Activated CD4-positive, alpha-beta T cell treated with anti-CD3 and anti-CD28 coated beads, Interleukin-2, amount 10 ng/mL, durations not matched to agents 24 days and 14 days (primary cell): ENCODE measurements around the gene COBL. TPM values are rescaled to one million over a fixed set of nuclear protein-coding genes. Genes with fewer than 3 reads are reported as not detected.

ENCODE experiments used
- DNase-seq: peaks from one replicate; pipeline ENCODE4 v3.0.0; 2022
- H3K27ac Mint-ChIP-seq: one replicate; pipeline ENCODE4 v1.8.0; 2022; ENCODE audit warnings: mild to moderate bottlenecking, mixed read lengths
- H3K27me3 Mint-ChIP-seq: one replicate; pipeline ENCODE4 v1.8.0; 2022; ENCODE audit warnings: mixed read lengths
- H3K36me3 Mint-ChIP-seq: one replicate; pipeline ENCODE4 v1.8.0; 2022; ENCODE audit warnings: low read depth, mild to moderate bottlenecking, mixed read lengths
- H3K4me1 Mint-ChIP-seq: one replicate; pipeline ENCODE4 v1.8.0; 2021; ENCODE audit warnings: mixed read lengths
- H3K4me3 Mint-ChIP-seq: one replicate; pipeline ENCODE4 v1.8.0; 2022; ENCODE audit warnings: mild to moderate bottlenecking, moderate library complexity, mixed read lengths
- H3K9me3 Mint-ChIP-seq: one replicate; pipeline ENCODE4 v1.8.0; 2021; ENCODE audit warnings: mixed read lengths
- intact Hi-C: fragments of 100-400 bp; cut with micrococcal nuclease; formaldehyde crosslinking; loops from one replicate; pipeline ENCODE4 v1.15.1; 2023
- total RNA-seq: library from RNA; stranded (reverse); gene quantifications from 2 replicates; pipeline ENCODE4 v1.2.3, GENCODE V29; 2022

COBL gene
- total RNA-seq, 1 donor from 2014 or later: not detected

DNA sequence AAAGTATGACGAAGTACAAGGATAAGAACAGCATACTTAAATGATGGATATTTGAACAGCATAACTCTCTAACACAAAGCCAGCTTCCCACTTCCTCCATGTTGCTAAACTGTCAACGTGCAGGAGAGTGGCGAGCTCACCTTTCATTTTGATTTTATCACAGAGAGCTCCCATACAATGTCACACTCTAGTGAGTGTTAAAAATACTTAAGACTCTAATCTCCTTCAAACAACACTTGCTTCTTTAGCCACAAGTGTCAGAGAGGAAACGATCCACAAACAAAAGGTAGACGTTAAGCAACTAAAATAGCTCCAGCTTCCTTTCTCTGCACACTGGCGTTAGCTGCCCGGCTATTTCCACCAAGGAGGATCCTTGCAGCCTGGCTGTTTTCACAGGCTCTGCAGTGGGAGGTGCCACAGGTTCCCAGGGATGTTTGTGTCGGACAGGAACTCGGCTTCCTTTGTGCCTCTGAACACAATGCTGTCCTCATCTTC lies 194.6 kb downstream of the COBL start:
- Mint-ChIP-seq H3K4me3 (peak overlapping the region; percentile 54), H3K4me1 (peaks cover 27% of the 10 kb centered on the region), H3K36me3 (peaks cover 2% of the 10 kb centered on the region), H3K9me3 (peaks cover 9% of the 10 kb centered on the region), H3K27ac (peak overlapping the region; percentile 42), H3K27me3 (no peaks in the 10 kb centered on the region)
- DNase-seq: peak; percentile 64
- intact Hi-C loops: loop anchor here (2.0 to 5.0 kb wide), 4 partner anchors 45 to 925 kb away; no protein-coding TSS in a partner anchor

GRCh38 chr7:51121036-51121790 lies 195.4 kb downstream of the COBL start:
- Mint-ChIP-seq H3K4me1 (peaks cover 27% of the 10 kb centered on the region), H3K27ac (peak overlapping the region; percentile 42), H3K4me3 (peak overlapping the region; percentile 54), H3K27me3 (peaks cover under 1% of the 10 kb centered on the region), H3K9me3 (peaks cover 9% of the 10 kb centered on the region), H3K36me3 (peaks cover 2% of the 10 kb centered on the region)
- intact Hi-C loops: loop anchor here (5.0 kb wide), 3 partner anchors 44 to 674 kb away; no protein-coding TSS in a partner anchor
- DNase-seq: peak; percentile 55

DNA sequence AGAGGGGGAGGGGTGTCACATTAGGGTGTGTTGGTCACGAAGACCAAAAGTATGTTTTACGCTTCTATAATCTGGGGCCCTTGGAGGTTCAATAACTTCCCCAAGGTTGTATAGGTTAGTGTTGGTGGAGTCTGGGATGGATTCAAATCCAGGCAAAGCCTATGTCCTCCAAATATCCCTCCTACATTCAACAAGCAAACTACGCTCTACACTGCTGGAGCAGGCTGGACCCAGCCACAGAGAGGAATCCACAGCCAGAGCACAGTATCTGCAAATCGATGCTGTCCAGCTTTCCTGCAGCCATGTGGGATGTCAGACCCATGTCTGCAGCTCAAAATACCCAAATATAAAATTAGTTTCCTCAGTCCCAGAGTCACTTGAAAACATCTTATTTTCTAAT lies 198.0 kb downstream of the COBL start:
- peaks cover 9% of the 10 kb centered on the region for H3K9me3 Mint-ChIP-seq
- intact Hi-C loops: no loop called here
- peak; percentile 41 for DNase-seq
- no peak overlapping the region for H3K4me3 Mint-ChIP-seq
- H3K27ac Mint-ChIP-seq: no peak overlapping the region
- peaks cover 25% of the 10 kb centered on the region for H3K4me1 Mint-ChIP-seq
- H3K36me3 Mint-ChIP-seq: peaks cover 2% of the 10 kb centered on the region
- H3K27me3 Mint-ChIP-seq: peaks cover 5% of the 10 kb centered on the region

DNA sequence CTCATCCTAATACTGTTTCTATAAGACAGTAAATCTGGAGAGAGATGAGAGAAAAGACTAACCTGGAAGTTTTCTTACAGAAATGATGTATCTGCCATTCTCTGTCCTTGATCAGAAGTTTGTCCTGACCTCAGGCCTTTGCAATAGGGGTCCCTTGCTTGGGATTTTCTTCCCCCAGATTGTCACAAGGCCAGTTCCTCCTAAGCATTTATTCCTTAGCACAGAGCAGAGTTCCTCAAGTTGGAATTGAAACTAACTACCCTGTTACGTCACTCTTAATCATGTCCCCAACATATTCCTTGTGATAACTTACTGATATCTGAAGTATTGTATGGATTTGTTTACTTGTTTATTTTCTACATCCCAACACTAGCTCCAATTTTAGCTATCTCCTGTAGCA lies 202.1 kb downstream of the COBL start:
- no peak for DNase-seq
- intact Hi-C loops: no loop called here
- H3K4me3 Mint-ChIP-seq: no peak overlapping the region
- H3K27ac Mint-ChIP-seq: no peak overlapping the region
- peaks cover 6% of the 10 kb centered on the region for H3K27me3 Mint-ChIP-seq
- H3K4me1 Mint-ChIP-seq: no peaks in the 10 kb centered on the region
- H3K36me3 Mint-ChIP-seq: no peaks in the 10 kb centered on the region
- peaks cover 5% of the 10 kb centered on the region for H3K9me3 Mint-ChIP-seq

DNA sequence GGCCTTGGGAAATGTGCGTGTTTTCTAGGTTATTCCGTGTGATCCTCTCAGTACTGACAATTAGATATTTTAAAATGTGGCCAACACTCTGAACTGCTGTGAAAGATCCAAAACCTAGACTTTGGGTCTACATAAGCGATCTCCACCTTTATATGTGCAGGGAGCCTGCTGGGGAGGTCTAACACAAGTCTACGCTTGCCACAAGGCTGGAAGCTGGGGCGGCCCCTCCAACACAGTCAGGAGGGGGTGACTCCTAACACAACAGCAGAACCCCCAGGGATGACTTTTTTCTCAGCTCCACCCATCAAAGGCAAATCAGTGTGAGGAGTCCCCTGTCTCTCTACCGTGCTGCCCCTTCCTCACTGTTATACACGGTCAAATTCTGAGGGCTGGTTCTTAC lies 202.6 kb downstream of the COBL start:
- Mint-ChIP-seq H3K4me3 (no peak overlapping the region), H3K36me3 (no peaks in the 10 kb centered on the region), H3K27ac (no peak overlapping the region), H3K9me3 (peaks cover 5% of the 10 kb centered on the region), H3K27me3 (peaks cover 6% of the 10 kb centered on the region), H3K4me1 (no peaks in the 10 kb centered on the region)
- DNase-seq: peak; percentile 36
- intact Hi-C loops: no loop called here

DNA sequence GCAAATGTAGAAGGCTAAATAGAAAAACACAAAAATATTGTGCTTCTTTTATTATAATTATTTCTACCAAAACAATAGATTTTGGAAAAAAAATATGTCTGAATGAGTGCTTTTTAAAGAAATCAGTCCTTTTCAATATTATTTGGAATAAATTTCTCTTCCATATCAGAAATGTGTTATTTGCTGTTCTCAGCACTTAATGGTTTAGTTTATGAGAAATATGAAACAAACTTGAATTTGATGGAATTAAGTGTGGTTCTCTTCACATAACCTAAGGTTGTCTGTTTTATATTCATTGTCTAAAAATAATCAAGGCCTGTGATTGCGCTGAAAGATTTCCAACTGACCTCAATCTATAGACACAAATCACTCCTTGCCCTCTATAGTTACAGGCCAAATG lies 203.0 kb downstream of the COBL start:
- Mint-ChIP-seq H3K9me3 (peaks cover 5% of the 10 kb centered on the region), H3K36me3 (no peaks in the 10 kb centered on the region), H3K27ac (no peak overlapping the region), H3K4me1 (no peaks in the 10 kb centered on the region), H3K27me3 (peaks cover 6% of the 10 kb centered on the region), H3K4me3 (no peak overlapping the region)
- no peak for DNase-seq
- intact Hi-C loops: no loop called here

DNA sequence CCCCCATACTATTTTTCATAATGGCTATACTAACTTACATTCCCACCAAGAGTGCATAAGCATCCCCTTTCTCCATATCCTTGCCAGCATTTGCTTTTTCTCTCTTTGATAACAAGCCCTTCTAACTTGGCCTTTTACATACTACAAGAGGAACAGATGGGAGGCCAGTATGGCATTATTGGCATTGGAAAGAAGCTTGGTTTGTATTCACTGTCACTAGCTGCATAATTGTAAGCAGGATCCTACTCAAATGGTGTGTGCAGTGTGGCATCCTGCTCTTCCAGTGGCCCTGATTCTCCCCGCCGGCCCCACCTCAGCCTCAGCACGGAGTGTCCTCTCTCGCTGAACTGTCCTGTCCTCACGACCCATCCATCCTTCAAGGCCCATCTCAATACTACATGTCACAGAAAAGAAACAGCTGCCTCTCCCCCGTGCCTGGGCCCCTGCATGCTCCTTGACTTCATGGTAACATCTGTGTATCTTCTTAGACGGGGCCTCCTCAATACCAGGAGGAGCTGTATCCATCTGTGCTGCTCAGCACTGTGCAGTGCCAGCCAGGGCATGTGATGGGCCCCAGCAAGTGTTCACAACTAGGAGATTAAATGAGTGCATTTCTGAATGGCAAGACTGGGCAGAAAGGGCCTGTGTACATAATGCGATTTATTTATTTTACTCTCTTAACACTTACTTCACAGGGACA lies 205.2 kb downstream of the COBL start:
- Mint-ChIP-seq H3K27ac (no peak overlapping the region), H3K9me3 (no peaks in the 10 kb centered on the region), H3K27me3 (peaks cover 6% of the 10 kb centered on the region), H3K4me3 (no peak overlapping the region), H3K4me1 (no peaks in the 10 kb centered on the region), H3K36me3 (no peaks in the 10 kb centered on the region)
- intact Hi-C loops: no loop called here
- DNase-seq: peak; percentile 45

DNA sequence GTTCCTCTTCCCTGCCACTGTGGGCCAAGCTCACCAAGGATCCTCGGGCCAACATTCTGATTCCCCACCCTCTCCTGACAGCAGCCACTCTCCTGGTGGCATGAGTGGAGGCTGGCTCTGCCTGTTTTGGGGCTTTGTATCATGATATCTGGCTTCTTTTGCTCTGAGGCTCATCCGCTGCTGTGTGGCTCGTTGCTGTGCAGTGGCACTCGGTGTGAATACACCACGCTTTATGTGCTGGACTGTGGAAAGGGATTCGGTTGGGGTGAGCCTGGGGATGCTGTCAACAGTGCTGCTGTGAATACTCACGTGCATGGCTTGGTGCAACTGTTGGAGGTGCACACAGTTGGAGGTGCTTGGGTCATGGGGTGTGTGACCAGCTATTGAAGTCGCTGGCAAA lies 208.5 kb downstream of the COBL start:
- Mint-ChIP-seq H3K27ac (no peak overlapping the region), H3K4me3 (no peak overlapping the region), H3K36me3 (no peaks in the 10 kb centered on the region), H3K9me3 (no peaks in the 10 kb centered on the region), H3K27me3 (peaks cover 2% of the 10 kb centered on the region), H3K4me1 (no peaks in the 10 kb centered on the region)
- DNase-seq: peak; percentile 30
- intact Hi-C loops: no loop called here

GRCh38 chr7:51104278-51104677 lies 212.3 kb downstream of the COBL start:
- intact Hi-C loops: no loop called here
- Mint-ChIP-seq H3K4me3 (no peak overlapping the region), H3K27ac (no peak overlapping the region), H3K9me3 (no peaks in the 10 kb centered on the region), H3K27me3 (peaks cover 5% of the 10 kb centered on the region), H3K4me1 (no peaks in the 10 kb centered on the region), H3K36me3 (no peaks in the 10 kb centered on the region)
- DNase-seq: no peak

DNA sequence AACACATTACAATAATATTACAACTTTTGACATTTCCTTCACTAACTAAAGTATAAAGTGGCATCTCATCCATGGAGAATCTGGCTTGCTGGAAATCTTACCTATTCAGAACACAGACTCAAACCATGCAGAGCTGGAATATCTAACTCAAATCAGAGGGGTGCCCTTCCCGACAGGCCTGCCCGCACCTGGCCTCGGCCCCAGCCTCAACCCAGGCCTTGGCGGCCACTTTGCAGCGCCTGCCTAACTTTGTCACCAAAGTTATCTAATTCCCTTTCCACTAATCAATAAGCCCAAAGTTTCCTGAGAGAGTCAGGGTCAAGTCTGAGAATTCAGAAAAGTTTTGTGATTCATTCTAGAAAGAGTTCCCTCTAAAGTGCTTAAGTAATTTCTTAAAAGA lies 212.9 kb downstream of the COBL start:
- H3K4me3 Mint-ChIP-seq: no peak overlapping the region
- no peak overlapping the region for H3K27ac Mint-ChIP-seq
- H3K27me3 Mint-ChIP-seq: peaks cover 5% of the 10 kb centered on the region
- DNase-seq: peak; percentile 20
- H3K9me3 Mint-ChIP-seq: no peaks in the 10 kb centered on the region
- no peaks in the 10 kb centered on the region for H3K4me1 Mint-ChIP-seq
- intact Hi-C loops: no loop called here
- no peaks in the 10 kb centered on the region for H3K36me3 Mint-ChIP-seq

DNA sequence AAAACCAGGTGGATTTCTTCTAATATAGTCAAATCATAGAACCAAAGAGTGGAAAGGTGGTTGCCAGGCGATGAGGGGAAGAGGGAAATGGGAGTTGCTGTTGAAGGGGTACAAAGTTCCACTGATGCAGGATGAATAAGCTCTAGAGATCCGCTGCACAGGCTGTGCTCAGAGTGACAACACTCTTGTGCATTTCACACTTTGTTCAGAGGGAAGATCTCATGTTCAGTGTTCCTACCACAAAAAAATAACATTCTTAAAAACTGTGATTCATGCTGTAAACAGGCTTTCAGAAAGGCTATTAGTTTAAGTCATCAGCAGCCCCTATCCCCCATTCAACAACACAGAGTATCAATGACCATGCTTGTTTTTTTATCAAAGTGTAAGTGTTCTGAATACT lies 213.8 kb downstream of the COBL start:
- Mint-ChIP-seq H3K27me3 (peaks cover 5% of the 10 kb centered on the region), H3K4me1 (no peaks in the 10 kb centered on the region), H3K9me3 (no peaks in the 10 kb centered on the region), H3K36me3 (no peaks in the 10 kb centered on the region), H3K4me3 (no peak overlapping the region), H3K27ac (no peak overlapping the region)
- peak; percentile 24 for DNase-seq
- intact Hi-C loops: no loop called here

GRCh38 chr7:51101111-51101757 lies 215.4 kb downstream of the COBL start:
- H3K27ac Mint-ChIP-seq: no peak overlapping the region
- H3K27me3 Mint-ChIP-seq: peaks cover 5% of the 10 kb centered on the region
- no peak overlapping the region for H3K4me3 Mint-ChIP-seq
- H3K4me1 Mint-ChIP-seq: no peaks in the 10 kb centered on the region
- DNase-seq: no peak
- intact Hi-C loops: no loop called here
- H3K9me3 Mint-ChIP-seq: no peaks in the 10 kb centered on the region
- no peaks in the 10 kb centered on the region for H3K36me3 Mint-ChIP-seq

DNA sequence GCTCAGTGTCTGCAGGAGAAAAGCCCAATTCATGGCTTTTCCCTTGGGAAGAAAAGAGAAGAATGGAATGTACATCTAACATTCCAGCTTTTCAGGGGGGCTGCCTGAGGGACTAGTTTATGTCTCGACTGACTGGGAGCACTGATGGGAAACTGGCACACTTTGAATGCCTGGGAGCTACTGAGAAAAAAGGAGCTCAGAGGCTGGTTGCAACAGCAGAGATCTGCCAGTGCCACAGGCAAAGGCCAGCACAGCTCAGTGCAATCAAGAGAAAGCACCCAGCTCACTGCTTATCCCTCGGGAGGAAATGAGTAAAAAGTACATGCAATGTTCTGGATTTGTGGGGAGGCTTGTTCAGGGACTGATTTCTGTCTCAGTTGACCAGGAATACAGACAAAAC lies 226.2 kb downstream of the COBL start:
- peaks cover 11% of the 10 kb centered on the region for H3K9me3 Mint-ChIP-seq
- peak; percentile 18 for DNase-seq

More for the DNA sequence above, 226.2 kb downstream of the COBL start:
- H3K4me1 Mint-ChIP-seq: no peaks in the 10 kb centered on the region
- intact Hi-C loops: no loop called here
- H3K27me3 Mint-ChIP-seq: peaks cover 4% of the 10 kb centered on the region
- H3K27ac Mint-ChIP-seq: no peak overlapping the region
- no peak overlapping the region for H3K4me3 Mint-ChIP-seq
- no peaks in the 10 kb centered on the region for H3K36me3 Mint-ChIP-seq
